K562 (cell line): Measurements from ENCODE around the gene SLC28A1. TPM values are rescaled to one million over a fixed set of nuclear protein-coding genes. Genes with fewer than 3 reads are reported as not detected.

Experiments used
- BDP1 ChIP-seq: IDR thresholded peaks from 3 replicates; pipeline ENCODE4 v1.6.1; 2011; ENCODE audit not compliant: insufficient read length, insufficient read depth
- BRD4 ChIP-seq: fragments of 200-600 bp; sonication (generic); IDR thresholded peaks from 2 replicates; pipeline ENCODE4 v1.6.1; 2017; ENCODE audit warnings: inconsistent platforms
- DDX20 ChIP-seq: fragments of 450-650 bp; IDR thresholded peaks from 2 replicates; pipeline ENCODE4 v1.6.1; 2016; ENCODE audit warnings: missing genetic modification characterization, low read depth, mild to moderate bottlenecking, missing compliant biosample characterization, moderate library complexity
- DMBX1 ChIP-seq: fragments of 250-450 bp; sonication (Bioruptor Pico); IDR thresholded peaks from 2 replicates; pipeline ENCODE4 v1.8.0; 2022; ENCODE audit warnings: inconsistent platforms, mild to moderate bottlenecking, moderate library complexity, borderline replicate concordance
- DPF2 ChIP-seq: fragments of 450-650 bp; IDR thresholded peaks from 2 replicates; pipeline ENCODE4 v1.6.1; 2016
- EGR1 ChIP-seq: fragments of 450-650 bp; conservative IDR thresholded peaks from 2 replicates; pipeline ENCODE4 v1.6.1; 2017; ENCODE audit warnings: mild to moderate bottlenecking
- FUS ChIP-seq: fragments of 200-400 bp; formaldehyde crosslinking; optimal IDR thresholded peaks from 2 replicates; pipeline ENCODE3; 2017; ENCODE audit warnings: low read depth, low read length
- HNRNPK ChIP-seq: fragments of 200-400 bp; formaldehyde crosslinking; IDR thresholded peaks from one replicate; pipeline ENCODE4 v1.6.1; 2018; ENCODE audit warnings: mild to moderate bottlenecking, low read depth, low read length; ENCODE audit not compliant: poor library complexity, severe bottlenecking
- IRF1 ChIP-seq: sonication (generic); formaldehyde crosslinking; IDR thresholded peaks from 2 replicates; pipeline ENCODE4 v1.8.0; 2022; ENCODE audit warnings: missing genetic modification reagents, mild to moderate bottlenecking, borderline replicate concordance
- JUNB ChIP-seq: fragments of 450-650 bp; formaldehyde crosslinking; conservative IDR thresholded peaks from 2 replicates; pipeline ENCODE4 v1.4.0; 2020; ENCODE audit warnings: mild to moderate bottlenecking
- KDM1A ChIP-seq, 2 experiments: fragments of 450-650 bp; IDR thresholded peaks; 2 replicates each; pipeline ENCODE4 v1.6.1; 2016; ENCODE audit warnings: mild to moderate bottlenecking in 2 of 2
- KLF13 ChIP-seq: fragments of 450-650 bp; IDR thresholded peaks from 2 replicates; pipeline ENCODE4 v1.6.1; 2016; ENCODE audit warnings: missing genetic modification characterization, low read depth, mild to moderate bottlenecking, missing compliant biosample characterization, moderate library complexity, borderline replicate concordance
- MCM2 ChIP-seq: fragments of 450-650 bp; IDR thresholded peaks from 2 replicates; pipeline ENCODE4 v1.6.1; 2017; ENCODE audit warnings: low read depth, mild to moderate bottlenecking
- RFX5 ChIP-seq: IDR thresholded peaks from 2 replicates; pipeline ENCODE4 v1.6.1; 2011; ENCODE audit warnings: low read depth, mild to moderate bottlenecking, improper control_type of control experiment, low read length
- SUPT5H ChIP-seq: fragments of 450-650 bp; IDR thresholded peaks from 2 replicates; pipeline ENCODE4 v1.6.1; 2016
- TCF3 ChIP-seq: sonication (generic); formaldehyde crosslinking; IDR thresholded peaks from 2 replicates; pipeline ENCODE4 v1.4.0; 2020; ENCODE audit warnings: mild to moderate bottlenecking, missing genetic modification reagents
- TEAD2 ChIP-seq: fragments of 450-650 bp; IDR thresholded peaks from 2 replicates; pipeline ENCODE4 v1.6.1; 2016; ENCODE audit warnings: missing genetic modification characterization, control low read depth, missing compliant biosample characterization
- TSHZ1 ChIP-seq: fragments of 250-450 bp; sonication (Bioruptor Pico); IDR thresholded peaks from 2 replicates; pipeline ENCODE4 v1.4.0; 2020; ENCODE audit warnings: mild to moderate bottlenecking, moderate library complexity
- UBTF ChIP-seq, 2 experiments: IDR thresholded peaks; 2 replicates each; pipeline ENCODE4 v1.6.1; 2012; ENCODE audit warnings: improper control_type of control experiment in 2 of 2, low read depth in 2 of 2, low read length in 2 of 2, borderline replicate concordance in 1 of 2
- ZBTB5 ChIP-seq: fragments of 450-650 bp; IDR thresholded peaks from 2 replicates; pipeline ENCODE4 v1.6.1; 2017; ENCODE audit warnings: antibody characterized with exemption
- ZNF212 ChIP-seq: fragments of 450-650 bp; formaldehyde crosslinking; IDR thresholded peaks from 2 replicates; pipeline ENCODE4 v1.4.0; 2020; ENCODE audit warnings: mild to moderate bottlenecking
- polyA plus RNA-seq, 8 experiments: library from polyadenylated mRNA; depleted of rRNA in 4 of 8; stranded (reverse) in 5 of 8; unstranded in 3 of 8; fragments of >200 nt; fragmentation: Nextera tagmentation in 2 of 8; fragmentation: Illumina TruSeq in 1 of 8; extraction: Ambion mirVana in 2 of 8; extraction: Trizol in 1 of 8; gene quantifications; 2 replicates each; pipeline versions ENCODE4 v1.2.1 to v1.2.3, GENCODE V29; 2011 to 2014; ENCODE audit warnings: inconsistent platforms in 1 of 8, missing spikeins in 1 of 8
- total RNA-seq, 7 experiments: library from RNA; depleted of rRNA in 6 of 7; stranded (reverse); fragments of >200 nt in 6 of 7; fragmentation: Illumina TruSeq in 2 of 7; extraction: Trizol in 2 of 7; gene quantifications; 2 replicates each; pipeline versions ENCODE4 v1.2.1 to v1.2.3, GENCODE V29; 2011 to 2021; ENCODE audit warnings: low replicate concordance in 1 of 7

SLC28A1 gene
- total and polyA plus RNA-seq, 9 of the 15 experiments (the other 6 are each of a cell fraction or from before 2014, with no cell fraction given), result 0.04 TPM; not detected in 8

GRCh38 chr15:84914909-84915605, 30.6 kb downstream of the SLC28A1 start (continued):
- TF ChIP-seq TSHZ1 (CRISPR knock-in tag) (no peak), DPF2 (peak; percentile 63; the same call in 1 of the 2 replicates), KDM1A (IDR thresholded peaks at IDR 0.05) (no peak), EGR1 (no peak), JUNB (CRISPR knock-in tag) (peak; percentile 69; the same call in 1 of the 2 replicates), DDX20 (tag) (no peak), TEAD2 (tag) (no peak), BRD4 (no peak), ZBTB5 (no peak), KLF13 (tag) (no peak), FUS (no peak), RFX5 (peak; percentile 87), ZNF212 (CRISPR knock-in tag) (no peak), SUPT5H (no peak), DMBX1 (CRISPR knock-in tag) (no peak), BDP1 (no peak), HNRNPK (no peak), IRF1 (CRISPR knock-in tag) (no peak), UBTF (IDR thresholded peaks at IDR 0.05; ENCODE audit: borderline replicate concordance in 1 of 2, low read depth in 2 of 2, low read length in 2 of 2) (0 out of 4 replicates have a peak, but pooled peaks of 1 of the 2 experiments have one; percentile 27), MCM2 (no peak), TCF3 (CRISPR knock-in tag) (peak; percentile 32; the same call in 1 of the 2 replicates)
